Ascending aorta (tissue), 2 donors: ENCODE results near the gene CLCN4. TPM values are rescaled to one million over a fixed set of nuclear protein-coding genes. Genes with fewer than 3 reads are reported as not detected.

Source experiments
- DNase-seq, 2 donors: peaks; one replicate each; pipeline ENCODE4 v3.0.0-alpha.2; 2019; ENCODE audit warnings: low spot score in 2 of 2
- H3K27ac ChIP-seq, 2 donors: fragments of 200-600 bp; sonication (generic); one replicate each; pipeline ENCODE4 v1.5.1; 2016 to 2017; ENCODE audit warnings: mild to moderate bottlenecking in 1 of 2
- H3K27me3 ChIP-seq: fragments of 200-600 bp; sonication (generic); one replicate; pipeline ENCODE4 v1.5.1; 2017
- H3K36me3 ChIP-seq, 2 donors: fragments of 200-600 bp; sonication (generic); one replicate each; pipeline ENCODE4 v1.5.1; 2016
- H3K4me1 ChIP-seq, 2 donors: fragments of 200-600 bp; sonication (generic); one replicate each; pipeline ENCODE4 v1.5.1; 2016 to 2017; ENCODE audit warnings: mild to moderate bottlenecking in 1 of 2
- H3K4me3 ChIP-seq, 2 donors: fragments of 200-600 bp; sonication (generic); one replicate each; pipeline ENCODE4 v1.5.1; 2016 to 2017; ENCODE audit warnings: mild to moderate bottlenecking in 1 of 2
- H3K9me3 ChIP-seq, 2 donors: fragments of 200-600 bp; sonication (generic); one replicate each; pipeline ENCODE4 v1.5.1; 2016
- CTCF ChIP-seq, 3 experiments: fragments of 200-600 bp in 2 of 3; fragments of 450-650 bp in 1 of 3; sonication (generic) in 2 of 3; IDR thresholded peaks; one replicate each; pipeline ENCODE4 v1.5.1; 2016 to 2019; ENCODE audit warnings: antibody characterized with exemption in 3 of 3, mild to moderate bottlenecking in 1 of 3, moderate library complexity in 1 of 3
- intact Hi-C: fragments of 100-400 bp; cut with DNase I; formaldehyde crosslinking; loops from one replicate; pipeline ENCODE4 v1.15.1; 2023
- total RNA-seq: library from RNA; depleted of rRNA; stranded (reverse); fragments of >200 nt; gene quantifications from one replicate; pipeline ENCODE4 v1.1.0, GENCODE V29; 2016

The CLCN4 gene
- total RNA-seq, result 4.4 TPM

- no peaks in the 10 kb centered on the region for H3K36me3 ChIP-seq
- peaks cover 0 to 3% of the 10 kb centered on the region in 2 donors for H3K4me1 ChIP-seq
- H3K27me3 ChIP-seq, result no peaks in the 10 kb centered on the region
- H3K4me3 ChIP-seq, result peak within 1 kb of the TSS; percentile 39 to 59
- intact Hi-C loops, result no loop called here
- H3K27ac ChIP-seq, result peak within 1 kb of the TSS; percentile 39 to 50
- peak in 1 of 2 donors; percentile 80 for DNase-seq
- H3K9me3 ChIP-seq, result no peaks in the 10 kb centered on the region
- TF ChIP-seq CTCF (IDR thresholded peaks at IDR 0.05), result no peak
Observed at GRCh38 chrX:10156199-10157031, at the start of gene CLCN4. Gene CLCN4, plus strand, starts transcription at chrX:10156975. Its CDS starts 28,058 bp downstream, at chrX:10185033.

- Histone ChIP-seq H3K4me1 (no peaks in the 10 kb centered on the region), H3K27ac (no peak overlapping the region), H3K4me3 (no peak overlapping the region), H3K27me3 (no peaks in the 10 kb centered on the region), H3K9me3 (no peaks in the 10 kb centered on the region), H3K36me3 (peaks cover 0 to 4% of the 10 kb centered on the region in 2 donors)
- no peak for DNase-seq
- intact Hi-C loops, result no loop called here
- no peak for TF ChIP-seq CTCF (IDR thresholded peaks at IDR 0.05)
Observed at GRCh38 chrX:10107483-10107882, 49.3 kb upstream of the CLCN4 start.

GRCh38 chrX:10108288-10108687 lies 48.5 kb upstream of the CLCN4 start:
- Histone ChIP-seq H3K4me3 (no peak overlapping the region), H3K9me3 (no peaks in the 10 kb centered on the region), H3K27me3 (no peaks in the 10 kb centered on the region), H3K4me1 (no peaks in the 10 kb centered on the region), H3K27ac (no peak overlapping the region), H3K36me3 (peaks cover 0 to 4% of the 10 kb centered on the region in 2 donors)
- DNase-seq, result no peak
- no peak for TF ChIP-seq CTCF (IDR thresholded peaks at IDR 0.05)
- intact Hi-C loops, result no loop called here

- no peak for TF ChIP-seq CTCF (IDR thresholded peaks at IDR 0.05)
- DNase-seq, result no peak
- Histone ChIP-seq H3K36me3 (peaks cover 0 to 4% of the 10 kb centered on the region in 2 donors), H3K27me3 (no peaks in the 10 kb centered on the region), H3K4me3 (no peak overlapping the region), H3K4me1 (no peaks in the 10 kb centered on the region), H3K9me3 (no peaks in the 10 kb centered on the region), H3K27ac (no peak overlapping the region)
- intact Hi-C loops, result no loop called here
Observed at GRCh38 chrX:10109695-10110094, 47.1 kb upstream of the CLCN4 start.

GRCh38 chrX:10110316-10110935 lies 46.3 kb upstream of the CLCN4 start:
- no peak for TF ChIP-seq CTCF (IDR thresholded peaks at IDR 0.05)
- intact Hi-C loops, result no loop called here
- H3K36me3 ChIP-seq, result peaks cover 0 to 4% of the 10 kb centered on the region in 2 donors
- DNase-seq, result no peak
- H3K4me3 ChIP-seq, result no peak overlapping the region
- H3K9me3 ChIP-seq, result no peaks in the 10 kb centered on the region
- no peaks in the 10 kb centered on the region for H3K4me1 ChIP-seq
- H3K27ac ChIP-seq, result no peak overlapping the region
- H3K27me3 ChIP-seq, result no peaks in the 10 kb centered on the region
